MM.1S (cell line): ENCODE data around the gene TBC1D21.

Source experiments
- DNase-seq: peaks from one replicate; pipeline ENCODE4 v3.0.0-alpha.2; 2015
- H2AFZ ChIP-seq: fragments of 300-600 bp; sonication (generic); 2 replicates; pipeline ENCODE4 v1.6.0; 2016; ENCODE audit warnings: antibody characterized with exemption, low read length
- H3F3A ChIP-seq: fragments of 300-600 bp; sonication (generic); 2 replicates; pipeline ENCODE4 v1.6.1; 2016; ENCODE audit warnings: mild to moderate bottlenecking, antibody characterized with exemption, low read length, moderate library complexity, mixed read lengths; ENCODE audit not compliant: insufficient read depth
- H3K27ac ChIP-seq: fragments of 300-600 bp; sonication (generic); 2 replicates; pipeline ENCODE4 v1.5.1; 2016; ENCODE audit warnings: mild to moderate bottlenecking, low read length
- H3K27me3 ChIP-seq: fragments of 300-600 bp; sonication (generic); replicated peaks from 2 replicates; pipeline ENCODE4 v1.6.0; 2016; ENCODE audit warnings: low read length; ENCODE audit not compliant: insufficient read depth
- H3K36me3 ChIP-seq: fragments of 300-600 bp; sonication (generic); replicated peaks from 2 replicates; pipeline ENCODE4 v1.6.1; 2016; ENCODE audit warnings: mild to moderate bottlenecking, low read length, mixed read lengths; ENCODE audit not compliant: insufficient read depth
- H3K4me1 ChIP-seq: fragments of 300-600 bp; sonication (generic); 2 replicates; pipeline ENCODE4 v1.6.1; 2016; ENCODE audit warnings: low read length, mixed read lengths
- H3K4me2 ChIP-seq: fragments of 300-600 bp; sonication (generic); 2 replicates; pipeline ENCODE4 v1.6.0; 2016; ENCODE audit warnings: low read depth, low read length
- H3K4me3 ChIP-seq: fragments of 300-600 bp; sonication (generic); 2 replicates; pipeline ENCODE4 v1.5.1; 2016; ENCODE audit warnings: low read length, mixed read lengths
- H3K79me2 ChIP-seq: fragments of 300-600 bp; sonication (generic); 2 replicates; pipeline ENCODE4 v1.6.1; 2016; ENCODE audit warnings: mixed run types, low read length, mixed read lengths
- H3K9ac ChIP-seq: fragments of 300-600 bp; sonication (generic); 2 replicates; pipeline ENCODE4 v1.6.1; 2016; ENCODE audit warnings: low read length, mixed read lengths
- H3K9me2 ChIP-seq: fragments of 300-600 bp; sonication (generic); replicated peaks from 2 replicates; pipeline ENCODE4 v1.6.1; 2016; ENCODE audit warnings: mild to moderate bottlenecking, low read length, mixed read lengths; ENCODE audit not compliant: insufficient read depth
- H3K9me3 ChIP-seq: fragments of 300-600 bp; sonication (generic); replicated peaks from 2 replicates; pipeline ENCODE4 v1.6.1; 2016; ENCODE audit warnings: mild to moderate bottlenecking, low read length, mixed read lengths; ENCODE audit not compliant: insufficient read depth
- H4K20me1 ChIP-seq: fragments of 300-600 bp; sonication (generic); 2 replicates; pipeline ENCODE4 v1.6.1; 2016; ENCODE audit warnings: mild to moderate bottlenecking, low read length, moderate library complexity, mixed read lengths; ENCODE audit not compliant: insufficient read depth
- CTCF ChIP-seq: fragments of 300-600 bp; sonication (generic); IDR thresholded peaks from 2 replicates; pipeline ENCODE4 v1.5.1; 2016; ENCODE audit warnings: antibody characterized with exemption, low read length, mixed read lengths
- EZH2 ChIP-seq: fragments of 300-600 bp; sonication (generic); optimal IDR thresholded peaks from 2 replicates; pipeline ENCODE3; 2017; ENCODE audit warnings: low read depth, mild to moderate bottlenecking, antibody characterized with exemption, low read length, mixed read lengths
- EZH2phosphoT487 ChIP-seq: fragments of 300-600 bp; sonication (generic); IDR thresholded peaks from 2 replicates; pipeline ENCODE4 v1.6.1; 2018; ENCODE audit warnings: antibody characterized with exemption, low read length

TBC1D21 gene

GRCh38 chr15:73905225-73905827 lies 32.0 kb downstream of the TBC1D21 start:
- Histone ChIP-seq H3K4me2 (no peak overlapping the region), H3K27me3 (peaks cover 8% of the 10 kb centered on the region; the same call in 1 of the 2 replicates), H3K4me3 (no peak overlapping the region), H3K27ac (no peak overlapping the region), H2AFZ (no peak overlapping the region), H3K79me2 (no peaks in the 10 kb centered on the region), H4K20me1 (no peaks in the 10 kb centered on the region), H3K9me3 (no peaks in the 10 kb centered on the region), H3F3A (no peaks in the 10 kb centered on the region), H3K9ac (no peak overlapping the region), H3K4me1 (no peaks in the 10 kb centered on the region), H3K9me2 (no peaks in the 10 kb centered on the region), H3K36me3 (no peaks in the 10 kb centered on the region)
- DNase-seq: no peak
- TF ChIP-seq CTCF: no peak
- no peak for TF ChIP-seq EZH2phosphoT487
- TF ChIP-seq EZH2: no peak

- TF ChIP-seq EZH2phosphoT487 (no peak), EZH2 (no peak), CTCF (no peak)
Measured at GRCh38 chr15:73906346-73907034, 33.1 kb downstream of the TBC1D21 start.

GRCh38 chr15:73907035-73907408 lies 33.7 kb downstream of the TBC1D21 start:
- Histone ChIP-seq H3K79me2 (no peaks in the 10 kb centered on the region), H4K20me1 (no peaks in the 10 kb centered on the region), H3K9me2 (no peaks in the 10 kb centered on the region), H3K4me3 (no peak overlapping the region), H3K4me1 (no peaks in the 10 kb centered on the region), H3K36me3 (no peaks in the 10 kb centered on the region), H3K9me3 (no peaks in the 10 kb centered on the region), H3F3A (no peaks in the 10 kb centered on the region), H3K4me2 (no peak overlapping the region), H3K9ac (no peak overlapping the region), H3K27ac (no peak overlapping the region), H3K27me3 (0 out of 2 replicates have a peak, but pooled peaks cover 3% of the 10 kb centered on the region), H2AFZ (no peak overlapping the region)
- TF ChIP-seq EZH2 (no peak), EZH2phosphoT487 (no peak), CTCF (no peak)
- DNase-seq: no peak

More at GRCh38 chr15:73906346-73907034, 33.1 kb downstream of the TBC1D21 start:
- no peaks in the 10 kb centered on the region for H3K79me2 ChIP-seq
- H3K9me3 ChIP-seq: no peaks in the 10 kb centered on the region
- no peak for DNase-seq
- no peak overlapping the region for H3K9ac ChIP-seq
- H2AFZ ChIP-seq: no peak overlapping the region
- no peaks in the 10 kb centered on the region for H4K20me1 ChIP-seq
- no peak overlapping the region for H3K4me3 ChIP-seq
- no peaks in the 10 kb centered on the region for H3F3A ChIP-seq
- no peak overlapping the region for H3K4me2 ChIP-seq
- H3K9me2 ChIP-seq: no peaks in the 10 kb centered on the region
- no peaks in the 10 kb centered on the region for H3K4me1 ChIP-seq
- no peaks in the 10 kb centered on the region for H3K36me3 ChIP-seq
- 0 out of 2 replicates have a peak, but pooled peaks cover 3% of the 10 kb centered on the region for H3K27me3 ChIP-seq
- H3K27ac ChIP-seq: no peak overlapping the region
